Fibroblast of villous mesenchyme (primary cell): ENCODE data around the gene RASD1. TPM values are rescaled to one million over a fixed set of nuclear protein-coding genes. Genes with fewer than 3 reads are reported as not detected.
A peak's percentile ranks its signal among the peaks of the same experiment; 100 is the strongest.

ENCODE experiments used
- DNase-seq: peaks from one replicate; pipeline ENCODE4 v3.0.0-alpha.2; 2010; ENCODE audit warnings: low read depth
- H3K4me3 ChIP-seq: 2 replicates; pipeline ENCODE4 v1.5.1; 2011; ENCODE audit warnings: low read depth, mild to moderate bottlenecking, low read length
- total RNA-seq: library from RNA; depleted of rRNA; stranded (reverse); fragments of >200 nt; gene quantifications from 2 replicates; pipeline ENCODE4 v1.2.3, GENCODE V29; 2012
- TF ChIP-seq, protein P1 (sequence below): IDR thresholded peaks from 2 replicates; pipeline ENCODE4 v1.5.1; 2012; ENCODE audit warnings: low read depth, mild to moderate bottlenecking, low read length; ENCODE audit not compliant: insufficient read depth

The RASD1 gene
- total RNA-seq, 1 donor = 0.86 TPM

DNA sequence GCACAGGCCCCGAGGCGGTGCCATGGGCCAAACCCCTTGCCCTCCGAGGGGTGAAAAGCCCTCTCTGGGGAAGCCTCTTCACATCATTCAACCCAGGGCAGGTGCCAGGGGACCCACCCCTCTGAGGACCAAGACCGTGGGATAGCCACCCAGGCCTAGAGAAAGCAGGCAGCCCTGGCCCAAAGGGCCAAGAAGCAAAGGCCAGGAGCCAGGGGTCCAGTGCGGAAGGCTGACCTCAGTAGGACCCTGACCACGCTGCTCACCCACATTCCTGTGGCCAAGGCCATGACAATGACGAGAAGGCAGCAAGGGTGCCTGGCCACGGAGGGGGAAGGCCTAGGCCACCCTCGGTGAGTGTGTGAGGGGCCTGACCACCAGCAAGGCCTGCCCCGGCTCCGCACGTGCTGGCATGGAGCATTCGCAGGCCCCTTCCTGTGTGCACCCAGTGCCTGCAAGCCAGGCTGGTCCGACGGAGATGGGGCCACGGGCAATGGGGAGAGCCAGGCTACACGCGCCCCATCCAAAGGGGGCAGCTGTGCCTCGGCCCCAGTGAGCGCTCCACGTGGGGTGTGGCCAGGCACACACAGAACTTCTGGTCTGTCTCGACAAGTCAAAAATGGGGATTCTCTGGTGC is 24.5 kb upstream of the RASD1 start:
- TF ChIP-seq, protein P1, sequence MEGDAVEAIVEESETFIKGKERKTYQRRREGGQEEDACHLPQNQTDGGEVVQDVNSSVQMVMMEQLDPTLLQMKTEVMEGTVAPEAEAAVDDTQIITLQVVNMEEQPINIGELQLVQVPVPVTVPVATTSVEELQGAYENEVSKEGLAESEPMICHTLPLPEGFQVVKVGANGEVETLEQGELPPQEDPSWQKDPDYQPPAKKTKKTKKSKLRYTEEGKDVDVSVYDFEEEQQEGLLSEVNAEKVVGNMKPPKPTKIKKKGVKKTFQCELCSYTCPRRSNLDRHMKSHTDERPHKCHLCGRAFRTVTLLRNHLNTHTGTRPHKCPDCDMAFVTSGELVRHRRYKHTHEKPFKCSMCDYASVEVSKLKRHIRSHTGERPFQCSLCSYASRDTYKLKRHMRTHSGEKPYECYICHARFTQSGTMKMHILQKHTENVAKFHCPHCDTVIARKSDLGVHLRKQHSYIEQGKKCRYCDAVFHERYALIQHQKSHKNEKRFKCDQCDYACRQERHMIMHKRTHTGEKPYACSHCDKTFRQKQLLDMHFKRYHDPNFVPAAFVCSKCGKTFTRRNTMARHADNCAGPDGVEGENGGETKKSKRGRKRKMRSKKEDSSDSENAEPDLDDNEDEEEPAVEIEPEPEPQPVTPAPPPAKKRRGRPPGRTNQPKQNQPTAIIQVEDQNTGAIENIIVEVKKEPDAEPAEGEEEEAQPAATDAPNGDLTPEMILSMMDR = no peak
- DNase-seq = no peak
- no peak overlapping the region for H3K4me3 ChIP-seq

DNA sequence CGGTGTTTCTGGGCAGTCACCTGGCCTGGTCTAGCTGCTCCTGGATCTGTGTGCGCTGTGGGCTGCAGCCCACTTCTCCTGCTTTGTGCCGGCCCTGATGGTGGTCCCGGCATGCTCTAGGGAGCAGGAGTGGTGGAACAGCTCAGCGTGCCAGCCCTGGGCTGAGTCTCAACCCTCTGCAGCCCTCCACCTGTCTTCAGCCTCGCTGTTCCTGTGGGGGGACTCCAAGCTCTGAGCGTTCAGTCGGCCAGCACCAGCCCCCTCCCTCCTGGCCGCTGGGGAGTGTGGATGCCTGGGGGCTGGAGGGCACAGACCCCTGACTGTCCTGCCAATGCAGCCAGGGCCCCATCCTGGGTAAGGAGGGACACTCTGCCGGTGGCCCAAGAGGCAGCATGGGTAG is 23.7 kb upstream of the RASD1 start:
- TF ChIP-seq, protein P1 = no peak
- no peak overlapping the region for H3K4me3 ChIP-seq
- DNase-seq = no peak

DNA sequence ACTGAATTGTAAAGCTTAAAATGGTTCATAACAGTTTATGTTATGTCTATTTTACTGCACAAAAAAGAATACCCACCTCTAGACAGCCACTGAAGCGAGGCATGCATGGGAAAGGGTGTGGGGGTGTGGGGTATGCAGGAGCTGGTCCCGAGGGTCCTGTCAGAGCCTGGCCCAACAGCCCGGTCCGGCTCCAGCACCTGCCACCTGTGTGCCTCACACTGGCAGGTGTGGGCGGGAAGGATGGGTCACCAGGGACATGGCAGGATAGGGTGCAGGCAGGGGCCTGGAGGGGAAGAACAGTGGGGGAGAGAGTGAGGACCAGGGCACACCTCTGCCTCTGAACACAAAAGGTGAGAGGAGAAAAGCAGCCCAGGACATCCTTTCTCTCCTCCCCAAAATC is 22.8 kb upstream of the RASD1 start:
- no peak overlapping the region for H3K4me3 ChIP-seq
- TF ChIP-seq, protein P1 = no peak
- no peak for DNase-seq

DNA sequence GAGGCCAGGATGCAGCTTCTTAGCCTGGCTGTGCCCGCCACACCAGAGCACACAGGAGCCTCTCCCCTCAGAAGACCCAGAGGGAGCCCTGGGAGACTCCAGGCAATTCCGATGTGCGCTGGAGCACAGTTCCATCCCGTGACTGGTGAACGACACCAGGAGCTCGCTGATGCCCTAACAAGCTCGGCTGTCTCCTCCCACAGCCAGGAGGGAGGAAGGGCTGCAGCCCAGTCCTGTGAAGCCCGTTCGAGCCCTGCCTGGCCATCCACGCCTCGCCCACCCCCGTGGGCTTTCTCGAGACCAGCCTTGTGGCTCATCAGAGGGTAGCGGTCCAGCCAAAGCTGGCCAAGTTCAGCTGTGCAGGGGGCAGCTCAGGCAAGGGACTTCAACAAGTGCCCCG is 21.8 kb upstream of the RASD1 start:
- no peak for DNase-seq
- TF ChIP-seq, protein P1 = no peak
- no peak overlapping the region for H3K4me3 ChIP-seq

DNA sequence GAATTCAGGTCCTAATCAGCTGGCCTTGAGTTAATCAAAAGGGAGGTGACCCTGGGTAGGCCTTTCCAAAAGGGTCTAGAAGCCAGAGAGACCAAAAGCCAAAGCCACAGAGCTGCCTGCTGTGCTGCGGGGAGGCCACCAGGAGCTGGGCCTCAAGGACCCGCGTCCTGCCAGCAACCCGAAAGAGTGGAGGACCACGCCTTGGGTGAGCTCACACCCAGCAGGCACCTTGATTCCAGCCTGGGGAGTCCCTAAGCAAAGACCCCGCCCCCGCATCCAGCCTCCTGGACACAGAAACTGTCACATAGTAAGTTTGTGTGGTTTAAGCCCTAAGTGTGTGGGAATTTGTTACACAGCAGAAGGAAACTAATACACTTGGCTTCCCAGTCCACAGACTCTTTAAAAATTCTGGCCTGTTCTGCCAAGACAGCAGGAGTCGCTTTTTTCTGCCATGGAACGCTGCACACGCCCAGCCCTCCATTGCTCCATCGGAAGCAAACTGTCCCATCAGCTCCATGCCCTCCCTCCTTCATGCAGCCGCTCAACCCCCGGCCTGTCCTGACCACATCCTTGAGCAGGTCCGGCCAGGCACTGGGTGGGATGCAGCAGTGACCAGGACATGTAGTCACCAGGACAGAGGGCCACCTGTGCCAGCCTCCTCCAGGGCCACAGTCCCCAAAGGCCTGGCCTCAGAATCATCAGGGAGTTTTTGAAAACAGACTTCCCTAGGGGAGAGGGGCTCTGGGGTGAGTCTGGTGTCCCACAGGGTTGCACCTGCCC is 20.9 kb upstream of the RASD1 start:
- no peak overlapping the region for H3K4me3 ChIP-seq
- DNase-seq = no peak
- TF ChIP-seq, protein P1 = no peak

DNA sequence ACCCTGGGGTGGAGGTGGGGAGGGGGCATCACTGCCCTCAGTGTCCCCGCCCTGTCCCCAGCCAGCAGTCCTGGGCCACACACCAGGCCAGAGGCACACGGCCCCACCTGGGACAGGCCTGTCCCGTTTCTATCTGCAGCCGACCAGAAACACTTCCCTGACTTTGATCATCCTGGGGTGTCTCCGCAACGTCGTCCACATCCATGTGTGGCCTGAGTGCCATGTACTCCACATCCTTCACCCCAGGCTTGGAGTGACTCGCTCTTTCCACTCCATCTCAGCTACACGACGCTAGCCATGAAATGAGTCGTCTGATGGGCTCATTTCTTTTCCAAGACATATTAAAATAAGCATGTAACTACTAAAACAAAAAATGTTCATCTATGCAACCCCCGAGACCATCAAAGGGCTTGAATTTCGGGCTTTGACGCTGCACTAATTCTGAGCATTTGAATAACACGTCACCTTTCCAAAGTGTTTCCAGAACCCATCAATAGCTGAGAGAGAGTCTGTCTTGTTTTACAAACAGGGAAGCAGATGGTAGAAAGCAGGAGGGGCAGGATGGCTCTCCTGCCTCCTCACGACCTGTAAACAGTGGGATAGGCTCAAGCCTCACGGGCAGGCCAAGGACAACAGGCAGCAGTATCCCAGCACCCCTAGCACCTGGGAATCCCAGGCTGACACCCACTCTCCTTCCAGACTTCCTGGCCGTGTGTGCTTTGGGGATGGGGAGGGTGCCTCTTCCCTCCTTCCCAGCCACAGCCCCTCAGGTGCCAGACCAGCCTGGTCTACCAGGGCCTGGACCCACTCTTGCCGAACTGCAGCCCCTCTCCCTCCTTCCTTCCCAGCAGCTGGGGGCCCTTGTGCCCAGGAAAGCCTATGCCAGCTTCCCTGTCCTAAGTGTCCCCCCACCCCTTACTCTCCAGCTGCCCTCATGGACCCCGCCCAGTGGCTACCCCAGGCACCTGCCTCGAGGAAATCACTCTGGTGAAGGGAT is 20.0 kb upstream of the RASD1 start:
- TF ChIP-seq, protein P1 = no peak
- peak; percentile 27 for DNase-seq
- H3K4me3 ChIP-seq = no peak overlapping the region
